ENCODE results near the gene LRCOL1. TPM values are rescaled to one million over a fixed set of nuclear protein-coding genes. Genes with fewer than 3 reads are reported as not detected.

Gene LRCOL1
- total RNA-seq, 4 donors from 2014 or later, result 0.83 TPM; not detected in 3

DNA sequence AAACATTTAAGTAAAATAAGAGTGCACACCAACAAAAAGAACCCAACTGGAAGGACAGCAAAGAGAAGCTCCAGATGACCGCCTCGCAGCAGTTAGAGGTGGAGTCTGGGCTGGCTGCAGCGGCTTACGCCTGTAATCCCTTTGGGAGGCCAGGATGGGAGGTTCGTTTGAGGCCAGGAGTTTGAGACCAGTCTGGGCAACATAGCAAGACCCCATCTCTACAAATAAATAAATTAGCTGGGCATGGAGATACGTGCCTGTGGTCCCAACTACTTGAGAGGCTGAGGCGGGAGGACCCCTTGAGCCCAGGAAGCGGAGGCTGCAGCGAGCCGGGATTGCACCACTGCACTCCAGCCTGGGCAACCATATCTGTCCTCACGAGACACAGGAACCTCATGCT is 15.2 kb downstream of the LRCOL1 start:
- ATAC-seq (no peak), DNase-seq (no peak)
- peaks cover 0 to 30% (median 16%) of the 10 kb centered on the region in 3 donors for H3K27me3 ChIP-seq
- no peak overlapping the region for H3K4me3 ChIP-seq
- intact Hi-C loops (cut with DNase I; ENCODE audit: low total_unique reads), result no loop called here
- no peaks in the 10 kb centered on the region for H3K36me3 ChIP-seq
- H3K4me1 ChIP-seq, result peaks cover 0 to 10% of the 10 kb centered on the region in 2 donors
- in situ Hi-C loops (cut with MboI; ENCODE audit: low sequenced_read_pairs in 4 of 4), result no loop called here
- TF ChIP-seq, protein P1, sequence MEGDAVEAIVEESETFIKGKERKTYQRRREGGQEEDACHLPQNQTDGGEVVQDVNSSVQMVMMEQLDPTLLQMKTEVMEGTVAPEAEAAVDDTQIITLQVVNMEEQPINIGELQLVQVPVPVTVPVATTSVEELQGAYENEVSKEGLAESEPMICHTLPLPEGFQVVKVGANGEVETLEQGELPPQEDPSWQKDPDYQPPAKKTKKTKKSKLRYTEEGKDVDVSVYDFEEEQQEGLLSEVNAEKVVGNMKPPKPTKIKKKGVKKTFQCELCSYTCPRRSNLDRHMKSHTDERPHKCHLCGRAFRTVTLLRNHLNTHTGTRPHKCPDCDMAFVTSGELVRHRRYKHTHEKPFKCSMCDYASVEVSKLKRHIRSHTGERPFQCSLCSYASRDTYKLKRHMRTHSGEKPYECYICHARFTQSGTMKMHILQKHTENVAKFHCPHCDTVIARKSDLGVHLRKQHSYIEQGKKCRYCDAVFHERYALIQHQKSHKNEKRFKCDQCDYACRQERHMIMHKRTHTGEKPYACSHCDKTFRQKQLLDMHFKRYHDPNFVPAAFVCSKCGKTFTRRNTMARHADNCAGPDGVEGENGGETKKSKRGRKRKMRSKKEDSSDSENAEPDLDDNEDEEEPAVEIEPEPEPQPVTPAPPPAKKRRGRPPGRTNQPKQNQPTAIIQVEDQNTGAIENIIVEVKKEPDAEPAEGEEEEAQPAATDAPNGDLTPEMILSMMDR (IDR thresholded peaks at IDR 0.05 in 4 of 5, conservative IDR thresholded peaks at IDR 0.05 in 1 of 5), result no peak
- no peak for TF ChIP-seq POLR2A (IDR thresholded peaks at IDR 0.05)
- H3K27ac ChIP-seq, result no peak overlapping the region
- H3K9me3 ChIP-seq, result no peaks in the 10 kb centered on the region

DNA sequence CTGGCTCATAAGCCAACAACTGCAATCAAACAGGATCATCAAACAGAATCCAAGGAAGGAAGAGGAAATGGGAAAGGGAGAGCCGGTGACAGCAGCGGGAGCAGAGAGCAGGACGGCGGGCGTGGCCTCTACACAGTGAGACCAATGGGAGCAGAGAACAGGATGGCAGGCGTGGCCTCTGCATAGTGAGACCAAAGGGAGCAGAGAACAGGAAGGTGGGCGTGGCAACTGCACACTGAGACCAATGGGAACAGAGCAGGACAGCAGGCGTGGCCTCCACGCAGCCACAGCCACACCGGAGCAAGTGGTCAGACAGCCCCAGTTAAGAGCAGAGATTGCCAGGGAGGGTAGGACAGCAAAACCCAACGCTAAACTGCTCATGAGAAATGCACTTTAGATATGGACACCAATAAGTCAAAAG is 16.4 kb downstream of the LRCOL1 start:
- Histone ChIP-seq H3K4me1 (peaks cover 0 to 10% of the 10 kb centered on the region in 2 donors), H3K36me3 (no peaks in the 10 kb centered on the region), H3K9me3 (no peaks in the 10 kb centered on the region), H3K4me3 (peak overlapping the region; percentile 3 to 35 (median 18)), H3K27ac (no peak overlapping the region), H3K27me3 (peaks cover 0 to 25% (median 11%) of the 10 kb centered on the region in 3 donors)
- DNase-seq (peak; percentile 69 to 86), ATAC-seq (peak; percentile 99)
- in situ Hi-C loops (cut with MboI; ENCODE audit: low sequenced_read_pairs in 4 of 4) (no loop called here), intact Hi-C loops (cut with DNase I; ENCODE audit: low total_unique reads) (no loop called here)
- TF ChIP-seq, protein P1 (IDR thresholded peaks at IDR 0.05 in 4 of 5, conservative IDR thresholded peaks at IDR 0.05 in 1 of 5), result no peak
- TF ChIP-seq POLR2A (IDR thresholded peaks at IDR 0.05), result no peak

DNA sequence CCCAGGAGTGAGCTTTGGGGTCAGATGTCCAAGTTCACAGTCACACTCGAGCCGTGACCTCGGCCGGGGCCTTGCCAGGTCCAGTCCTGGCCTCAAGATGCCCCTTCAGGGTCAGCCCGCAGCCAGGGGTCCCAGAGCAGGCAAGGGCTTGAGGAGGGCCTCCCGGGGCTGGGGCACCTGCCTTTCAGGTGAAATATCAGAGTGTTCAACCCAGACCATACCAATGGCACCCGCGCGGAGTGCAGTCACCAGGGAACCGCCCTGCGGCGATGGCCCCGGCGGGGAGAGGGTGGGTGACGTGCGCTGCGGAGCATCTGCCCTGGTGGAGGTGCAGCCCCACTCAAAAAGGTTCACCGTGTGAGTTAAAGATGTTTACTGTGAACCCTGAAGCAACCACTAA is 16.9 kb downstream of the LRCOL1 start:
- peak in 1 of 2 donors; percentile 10 for ATAC-seq
- Histone ChIP-seq H3K4me3 (peak overlapping the region; percentile 3 to 35 (median 18)), H3K27me3 (peaks cover 0 to 21% (median 11%) of the 10 kb centered on the region in 3 donors), H3K4me1 (peaks cover 0 to 6% of the 10 kb centered on the region in 2 donors), H3K27ac (no peak overlapping the region), H3K9me3 (no peaks in the 10 kb centered on the region), H3K36me3 (no peaks in the 10 kb centered on the region)
- in situ Hi-C loops (cut with MboI; ENCODE audit: low sequenced_read_pairs in 4 of 4), result no loop called here
- no peak for DNase-seq
- intact Hi-C loops (cut with DNase I; ENCODE audit: low total_unique reads), result no loop called here
- TF ChIP-seq, protein P1 (IDR thresholded peaks at IDR 0.05 in 4 of 5, conservative IDR thresholded peaks at IDR 0.05 in 1 of 5), result no peak

DNA sequence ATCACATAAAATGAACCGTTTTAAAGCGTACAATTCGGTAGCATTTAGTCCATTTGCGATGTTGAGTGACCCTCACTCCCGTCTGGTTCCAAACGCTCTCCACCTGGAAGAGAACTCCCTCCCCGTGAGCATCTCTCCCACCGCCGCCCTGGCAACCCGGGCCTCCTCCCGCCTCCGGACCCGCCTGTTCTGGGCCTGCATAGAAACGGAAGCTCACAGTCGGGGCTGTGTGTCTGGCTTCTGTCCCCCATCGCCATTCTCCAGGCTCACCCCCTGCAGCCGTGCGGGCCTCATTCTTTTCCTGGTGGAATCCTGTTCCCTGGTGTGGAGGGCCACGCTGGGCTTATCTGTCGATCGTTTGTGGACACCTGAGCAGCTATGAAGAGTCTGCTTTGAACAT is 17.3 kb downstream of the LRCOL1 start:
- TF ChIP-seq, protein P1 (IDR thresholded peaks at IDR 0.05 in 4 of 5, conservative IDR thresholded peaks at IDR 0.05 in 1 of 5), result no peak
- TF ChIP-seq POLR2A (IDR thresholded peaks at IDR 0.05), result no peak
- no peaks in the 10 kb centered on the region for H3K9me3 ChIP-seq
- ATAC-seq, result no peak
- intact Hi-C loops (cut with DNase I; ENCODE audit: low total_unique reads) (no loop called here), in situ Hi-C loops (cut with MboI; ENCODE audit: low sequenced_read_pairs in 4 of 4) (no loop called here)
- H3K27ac ChIP-seq, result no peak overlapping the region
- peaks cover 0 to 5% of the 10 kb centered on the region in 2 donors for H3K4me1 ChIP-seq
- peaks cover 0 to 20% (median 11%) of the 10 kb centered on the region in 3 donors for H3K27me3 ChIP-seq
- H3K4me3 ChIP-seq, result no peak overlapping the region
- no peak for DNase-seq
- H3K36me3 ChIP-seq, result no peaks in the 10 kb centered on the region

All from gastrocnemius medialis (tissue), 4 donors.